GM21737 (cell line): ENCODE measurements around the gene FBXO9.

ENCODE experiments used
- ATAC-seq: cut with Tn5 transposase; IDR thresholded peaks from one replicate; pipeline ENCODE4 v1.9.1; 2021; ENCODE audit warnings: mild to moderate bottlenecking, moderate library complexity; ENCODE audit not compliant: unreplicated experiment

FBXO9 gene

GRCh38 chr6:53130569-53131290 is 65.5 kb downstream of the FBXO9 start:
- no peak for ATAC-seq

GRCh38 chr6:53133961-53134360 is 68.8 kb downstream of the FBXO9 start:
- ATAC-seq: no peak

- ATAC-seq: no peak
Measured at GRCh38 chr6:53134601-53135235, 69.5 kb downstream of the FBXO9 start.

- no peak for ATAC-seq
Measured at GRCh38 chr6:53136000-53136609, 70.9 kb downstream of the FBXO9 start.

- no peak for ATAC-seq
Measured at GRCh38 chr6:53139841-53140413, 74.7 kb downstream of the FBXO9 start.

- no peak for ATAC-seq
Measured at GRCh38 chr6:53142810-53143209, 77.6 kb downstream of the FBXO9 start.

- no peak for ATAC-seq
Measured at GRCh38 chr6:53143710-53144109, 78.5 kb downstream of the FBXO9 start.

GRCh38 chr6:53144802-53145201 is 79.6 kb downstream of the FBXO9 start:
- no peak for ATAC-seq

GRCh38 chr6:53148684-53149083 is 83.5 kb downstream of the FBXO9 start, which contains the start of gene GCM1:
GCM1 (minus strand) TSS chr6:53148841; CDS start chr6:53145632, 3,209 bp downstream.
- no peak for ATAC-seq
